A549 (cell line): Measurements from ENCODE around the gene PRRG4. TPM values are rescaled to one million over a fixed set of nuclear protein-coding genes. Genes with fewer than 3 reads are reported as not detected.

Source experiments
- ATAC-seq, 2 experiments: fragments of 200-7000 bp in 1 of 2; fragments of >200 bp in 1 of 2; cut with Nextera tagmentation in 1 of 2; cut with Tn5 transposase in 1 of 2; 3 replicates each; pipeline versions ENCODE4 v1.8.0 to v1.9.1; 2018 to 2020; ENCODE audit warnings: mild to moderate bottlenecking in 1 of 2, moderate library complexity in 1 of 2
- CTCF ChIA-PET: fragments of 300-600 bp; sonication (Branson Sonifier 250); formaldehyde crosslinking; extraction: SDS; loops from one replicate; lab custom pipeline; 2021; ENCODE audit warnings: antibody characterized with exemption, inconsistent platforms; lab: Yijun Ruan, JAX
- POLR2A ChIA-PET: fragments of 350-600 bp; formaldehyde crosslinking; extraction: SDS; loops from one replicate; lab custom pipeline; 2021; ENCODE audit warnings: antibody characterized with exemption, inconsistent platforms; lab: Yijun Ruan, JAX
- DNase-seq, 2 experiments: peaks; one replicate each; pipeline versions ENCODE4 v3.0.0 to v3.0.0-alpha.2; 2011 to 2016; ENCODE audit warnings: low read depth in 1 of 2, low spot score in 1 of 2
- FAIRE-seq: peaks from 2 replicates; lab custom pipeline; 2011; peaks lifted over from hg19 to GRCh38; lab: Jason Lieb, UNC
- H3K27ac ChIP-seq, 2 experiments: fragments of >200 bp; sonication (Bioruptor Twin); formaldehyde crosslinking; 3 replicates each; pipeline ENCODE4 v1.5.1; 2016 to 2017
- H3K4me1 ChIP-seq: fragments of >200 bp; sonication (Bioruptor Twin); formaldehyde crosslinking; 3 replicates; pipeline ENCODE4 v1.6.1; 2016
- H3K4me2 ChIP-seq: fragments of >200 bp; sonication (Bioruptor Twin); formaldehyde crosslinking; 3 replicates; pipeline ENCODE4 v1.6.1; 2016
- H3K4me3 ChIP-seq: fragments of >200 bp; sonication (Bioruptor Twin); formaldehyde crosslinking; 3 replicates; pipeline ENCODE4 v1.5.1; 2016
- H3K9me3 ChIP-seq: fragments of >200 bp; sonication (Bioruptor Twin); formaldehyde crosslinking; 3 replicates; pipeline ENCODE4 v1.6.1; 2016
- ATOH8 ChIP-seq: fragments of 250-450 bp; sonication (Bioruptor Pico); IDR thresholded peaks from 2 replicates; pipeline ENCODE4 v1.5.0; 2020; ENCODE audit warnings: low read depth, mild to moderate bottlenecking, moderate library complexity
- BCL3 ChIP-seq: fragments of >200 bp; sonication (Bioruptor Twin); formaldehyde crosslinking; IDR thresholded peaks from 3 replicates; pipeline ENCODE4 v1.6.1; 2016
- CEBPB ChIP-seq, 2 experiments: fragments of >200 bp in 1 of 2; sonication (Bioruptor Twin) in 1 of 2; formaldehyde crosslinking in 1 of 2; IDR thresholded peaks; 2 replicates each; pipeline ENCODE4 v1.6.1; 2012 to 2016
- CHD4 ChIP-seq: fragments of 200-600 bp; sonication (generic); IDR thresholded peaks from 2 replicates; pipeline ENCODE4 v1.6.1; 2016; ENCODE audit warnings: antibody characterized with exemption, mild to moderate bottlenecking, borderline replicate concordance
- E2F6 ChIP-seq: IDR thresholded peaks from 2 replicates; pipeline ENCODE4 v1.6.1; 2012; ENCODE audit warnings: low read depth, borderline replicate concordance
- ESRRA ChIP-seq: fragments of 150-350 bp; IDR thresholded peaks from 2 replicates; pipeline ENCODE4 v1.6.1; 2014; ENCODE audit warnings: mild to moderate bottlenecking, low read length, borderline replicate concordance
- FOSL2 ChIP-seq, 2 experiments: fragments of 450-650 bp in 1 of 2; fragments of >200 bp in 1 of 2; sonication (Bioruptor Twin) in 1 of 2; formaldehyde crosslinking; IDR thresholded peaks; 2 replicates each; pipeline versions ENCODE4 v1.5.0 to v1.6.1; 2016 to 2020; ENCODE audit warnings: mild to moderate bottlenecking in 1 of 2, moderate library complexity in 1 of 2
- HES2 ChIP-seq: fragments of >200 bp; sonication (Bioruptor Twin); formaldehyde crosslinking; IDR thresholded peaks from 2 replicates; pipeline ENCODE4 v1.6.1; 2016
- HEYL ChIP-seq: fragments of 250-450 bp; sonication (Bioruptor Pico); IDR thresholded peaks from 2 replicates; pipeline ENCODE4 v1.8.0; 2021; ENCODE audit warnings: mild to moderate bottlenecking, moderate library complexity
- HOXB5 ChIP-seq: fragments of 250-450 bp; sonication (Bioruptor Pico); IDR thresholded peaks from 2 replicates; pipeline ENCODE4 v1.5.0; 2020; ENCODE audit warnings: mild to moderate bottlenecking, moderate library complexity
- JUN ChIP-seq, 2 experiments: fragments of >200 bp; sonication (Bioruptor Twin); formaldehyde crosslinking; IDR thresholded peaks; 2 replicates in 1 of 2; 3 replicates in 1 of 2; pipeline ENCODE4 v1.6.1; 2016 to 2017
- MAFK ChIP-seq: fragments of 450-650 bp; IDR thresholded peaks from 2 replicates; pipeline ENCODE4 v1.6.1; 2014; ENCODE audit not compliant: partially characterized antibody
- MAX ChIP-seq: IDR thresholded peaks from 2 replicates; pipeline ENCODE4 v1.6.1; 2012
- MYC ChIP-seq: IDR thresholded peaks from 2 replicates; pipeline ENCODE4 v1.6.1; 2012; ENCODE audit warnings: mild to moderate bottlenecking, inconsistent platforms, low read length, improper control_type of control experiment, borderline replicate concordance
- PHF8 ChIP-seq: fragments of 200-600 bp; sonication (generic); IDR thresholded peaks from 2 replicates; pipeline ENCODE4 v1.6.1; 2016; ENCODE audit warnings: low read depth, mild to moderate bottlenecking, antibody characterized with exemption, moderate library complexity, borderline replicate concordance
- POLR2A ChIP-seq: IDR thresholded peaks from 2 replicates; pipeline ENCODE4 v1.6.1; 2012; ENCODE audit warnings: mild to moderate bottlenecking, low read length
- REST ChIP-seq: fragments of 200-600 bp; sonication (generic); IDR thresholded peaks from 2 replicates; pipeline ENCODE4 v1.6.1; 2016; ENCODE audit warnings: antibody characterized with exemption, mild to moderate bottlenecking, moderate library complexity
- SREBF2 ChIP-seq: fragments of 450-650 bp; IDR thresholded peaks from 2 replicates; pipeline ENCODE4 v1.6.1; 2014; ENCODE audit warnings: mild to moderate bottlenecking, moderate library complexity
- TP53 ChIP-seq: fragments of 250-450 bp; sonication (Bioruptor Pico); IDR thresholded peaks from 2 replicates; pipeline ENCODE4 v1.5.0; 2021; ENCODE audit warnings: mild to moderate bottlenecking, moderate library complexity
- ZSCAN20 ChIP-seq: fragments of 250-450 bp; sonication (Bioruptor Pico); IDR thresholded peaks from 2 replicates; pipeline ENCODE4 v1.8.0; 2022; ENCODE audit warnings: mild to moderate bottlenecking, moderate library complexity
- WGBS: methylation state at CpG from one replicate; pipeline ENCODE4 v1.1.6; 2017; ENCODE audit errors: missing lambda C conversion rate; 5-methylcytosine and 5-hydroxymethylcytosine counted together
- polyA plus RNA-seq, 4 experiments: library from polyadenylated mRNA; depleted of rRNA in 3 of 4; stranded (reverse); fragments of >200 nt; fragmentation: RNase III in 1 of 4; extraction: RNeasy Plus Mini Kit Qiagen cat#74134 plus additional on column Dnase treatment in 1 of 4; gene quantifications; 2 replicates in 3 of 4; 3 replicates in 1 of 4; pipeline ENCODE4 v1.2.3, GENCODE V29; 2011 to 2017

The PRRG4 gene
- polyA plus RNA-seq, 2 of the 4 experiments (the other 2 are of a cell fraction): 0.83 to 1.4 TPM

GRCh38 chr11:32890843-32891656, 61.3 kb downstream of the PRRG4 start (continued):
- no peak for TF ChIP-seq SREBF2
- no peak for TF ChIP-seq MAX
- TF ChIP-seq HOXB5 (CRISPR knock-in tag): no peak
- no peak for TF ChIP-seq CEBPB (IDR thresholded peaks at IDR 0.05)
- TF ChIP-seq ESRRA: no peak
- TF ChIP-seq ATOH8: no peak
- TF ChIP-seq HEYL (CRISPR knock-in tag): no peak

- peak overlapping the region; percentile 87 for H3K4me3 ChIP-seq
- peak overlapping the region; percentile 76 for H3K4me2 ChIP-seq
- H3K9me3 ChIP-seq: no peaks in the 10 kb centered on the region
- H3K27ac ChIP-seq: peak overlapping the region; percentile 98 to 99
- ChIA-PET POLR2A (interaction anchor here (1.0 to 1.8 kb wide), 6 partner anchors 11 to 174 kb away, joined by 3 to 6 read pairs (median 5); partner anchors contain the start of gene TCP11L1), CTCF (interaction anchor here (1.0 to 2.1 kb wide), 7 partner anchors 10 to 174 kb away, joined by 3 to 9 read pairs (median 3); no protein-coding TSS in a partner anchor)
- H3K4me1 ChIP-seq: peaks cover 19% of the 10 kb centered on the region
- FAIRE-seq (peak; percentile 59), ATAC-seq (no peak; a peak in 1 of 6 replicates), DNase-seq (peak in 1 of 2 experiments; percentile 9)
- TF ChIP-seq JUN (IDR thresholded peaks at IDR 0.05) (no peak), MAFK (peak; percentile 93), ESRRA (no peak), ZSCAN20 (CRISPR knock-in tag) (no peak)
- 24% methylated on average over 10 of the region's 10 CpGs for WGBS
Measured at GRCh38 chr11:32891657-32892354, 62.1 kb downstream of the PRRG4 start.

GRCh38 chr11:32892355-32893092, 62.8 kb downstream of the PRRG4 start, which contains the start of gene QSER1:
TSS of gene QSER1 (plus strand) at chr11:32892811. CDS start at chr11:32893126, 315 bp downstream.
- Histone ChIP-seq H3K27ac (peak within 1 kb of the TSS; percentile 98 to 99), H3K4me3 (peak within 1 kb of the TSS; percentile 87), H3K9me3 (no peaks in the 10 kb centered on the region), H3K4me2 (peak within 1 kb of the TSS; percentile 76), H3K4me1 (peaks cover 19% of the 10 kb centered on the region)
- WGBS: under 1% methylated on average over 26 of the region's 91 CpGs
- CTCF ChIA-PET: interaction anchor here (1.0 to 3.2 kb wide), 14 partner anchors 8 to 173 kb away, joined by 3 to 15 read pairs (median 4); no protein-coding TSS in a partner anchor
- POLR2A ChIA-PET: interaction anchor here (0.5 to 1.8 kb wide), 8 partner anchors 11 to 173 kb away, joined by 3 to 7 read pairs (median 5); partner anchors contain the start of gene TCP11L1
- ATAC-seq (peak; percentile 69 to 73), DNase-seq (peak; percentile 67 to 78), FAIRE-seq (no peak)
- TF ChIP-seq POLR2A: peak; percentile 79
- TF ChIP-seq E2F6: peak; percentile 50; the same call in 1 of the 2 replicates
- TF ChIP-seq HES2: no peak
- no peak for TF ChIP-seq CHD4
- peak; percentile 87; the same call in 2 of the 3 replicates for TF ChIP-seq BCL3
- 0 out of 2 replicates have a peak, but pooled peaks have one; percentile 45 for TF ChIP-seq TP53
- peak; percentile 68 to 93 for TF ChIP-seq JUN (IDR thresholded peaks at IDR 0.05)
- no peak for TF ChIP-seq FOSL2 (IDR thresholded peaks at IDR 0.05)
- TF ChIP-seq FOSL2 (CRISPR knock-in tag; IDR thresholded peaks at IDR 0.05): 0 out of 2 replicates have a peak, but pooled peaks have one; percentile 24
- peak; percentile 40; the same call in 1 of the 2 replicates for TF ChIP-seq MYC
- 0 out of 2 replicates have a peak, but pooled peaks have one; percentile 33 for TF ChIP-seq REST
- TF ChIP-seq PHF8: peak; percentile 97
